GM12878 (cell line): ENCODE measurements around the gene CRB1. TPM values are rescaled to one million over a fixed set of nuclear protein-coding genes. Genes with fewer than 3 reads are reported as not detected.

Source experiments
- ATAC-seq: fragments of 200-7000 bp; cut with Tn5 transposase; 3 replicates; pipeline ENCODE4 v1.9.1; 2020; ENCODE audit warnings: mild to moderate bottlenecking, moderate library complexity
- BruUV-seq: library from RNA; stranded (reverse); fragments of 400-500 nt; replicated peaks from 2 replicates; lab custom pipeline; 2021; lab: Mats Ljungman, UMichigan
- CTCF ChIA-PET: fragments of 300-600 bp; sonication (Branson Sonifier 250); formaldehyde crosslinking; extraction: SDS; loops from one replicate; lab custom pipeline; 2021; ENCODE audit warnings: inconsistent platforms; lab: Yijun Ruan, JAX
- POLR2A ChIA-PET: fragments of 350-600 bp; formaldehyde crosslinking; extraction: SDS; loops from one replicate; lab custom pipeline; 2021; ENCODE audit warnings: inconsistent platforms; lab: Charles Lee
- RAD21 ChIA-PET: fragments of 300-600 bp; sonication (Branson Sonifier 250); formaldehyde crosslinking; loops from one replicate; lab custom pipeline; 2023; ENCODE audit warnings: antibody characterized with exemption; ENCODE audit not compliant: unreplicated experiment; lab: Charles Lee
- SMC1A ChIA-PET: fragments of 300-600 bp; sonication (Branson Sonifier 250); formaldehyde crosslinking; loops from one replicate; lab custom pipeline; 2023; ENCODE audit not compliant: unreplicated experiment, uncharacterized antibody; lab: Charles Lee
- DNase-seq: peaks from one replicate; pipeline ENCODE4 v3.0.0-alpha.2; 2011; ENCODE audit warnings: low read depth, low spot score
- FAIRE-seq: peaks from 3 replicates; lab custom pipeline; 2011; peaks lifted over from hg19 to GRCh38; lab: Jason Lieb, UNC
- H2AFZ ChIP-seq: 2 replicates; pipeline ENCODE4 v1.6.0; 2011; ENCODE audit warnings: low read depth, low read length, control low read depth; ENCODE audit not compliant: control insufficient read depth
- H3K27ac ChIP-seq: 2 replicates; pipeline ENCODE4 v1.5.1; 2011; ENCODE audit warnings: control low read depth; ENCODE audit not compliant: control insufficient read depth, insufficient read depth
- H3K27me3 ChIP-seq, 2 experiments: replicated peaks in 1 of 2; 2 replicates each; pipeline versions ENCODE4 v1.6.0 to v1.6.1; 2011; ENCODE audit warnings: low read length in 1 of 2; ENCODE audit not compliant: control insufficient read depth in 2 of 2, insufficient read depth in 2 of 2
- H3K36me3 ChIP-seq, 2 experiments: 2 replicates each; pipeline ENCODE4 v1.5.1; 2011; ENCODE audit warnings: low read length in 1 of 2; ENCODE audit not compliant: control insufficient read depth in 2 of 2, insufficient read depth in 2 of 2
- H3K4me1 ChIP-seq: 2 replicates; pipeline ENCODE4 v1.6.1; 2011; ENCODE audit warnings: mild to moderate bottlenecking, low read length, moderate library complexity, mixed read lengths; ENCODE audit not compliant: control insufficient read depth, insufficient read depth
- H3K4me2 ChIP-seq: 2 replicates; pipeline ENCODE4 v1.6.0; 2011; ENCODE audit warnings: control low read depth; ENCODE audit not compliant: control insufficient read depth, insufficient read depth
- H3K4me3 ChIP-seq: fragments of 200-600 bp; sonication (generic); 2 replicates; pipeline ENCODE4 v1.5.1; 2016
- H3K79me2 ChIP-seq: 2 replicates; pipeline ENCODE4 v1.6.0; 2011; ENCODE audit warnings: low read length; ENCODE audit not compliant: control insufficient read depth, insufficient read depth
- H3K9ac ChIP-seq: 2 replicates; pipeline ENCODE4 v1.8.0; 2011; ENCODE audit warnings: low read length, control low read depth, mixed read lengths; ENCODE audit not compliant: control insufficient read depth, insufficient read depth
- H3K9me3 ChIP-seq: replicated peaks from 3 replicates; pipeline ENCODE4 v1.5.1; 2011; ENCODE audit warnings: mild to moderate bottlenecking, low read length; ENCODE audit not compliant: control insufficient read depth, insufficient read depth
- H4K20me1 ChIP-seq: 2 replicates; pipeline ENCODE4 v1.6.0; 2011; ENCODE audit not compliant: control insufficient read depth, insufficient read depth
- CHD1 ChIP-seq: IDR thresholded peaks from 2 replicates; pipeline ENCODE4 v1.6.1; 2012; ENCODE audit warnings: low read depth, low read length, improper control_type of control experiment
- NFYB ChIP-seq: IDR thresholded peaks from 2 replicates; pipeline ENCODE4 v1.6.1; 2011; ENCODE audit warnings: low read depth, mild to moderate bottlenecking, low read length, improper control_type of control experiment, moderate library complexity; ENCODE audit not compliant: insufficient read depth
- PAX8 ChIP-seq: fragments of 450-650 bp; IDR thresholded peaks from 2 replicates; pipeline ENCODE4 v1.6.1; 2017; ENCODE audit warnings: mild to moderate bottlenecking, moderate library complexity
- POLR2AphosphoS5 ChIP-seq: IDR thresholded peaks from 2 replicates; pipeline ENCODE4 v1.6.1; 2011; ENCODE audit warnings: mild to moderate bottlenecking, low read length, inconsistent platforms
- RCOR1 ChIP-seq: conservative IDR thresholded peaks from 2 replicates; pipeline ENCODE4 v1.6.1; 2012; ENCODE audit warnings: low read depth, low read length, improper control_type of control experiment
- SMAD5 ChIP-seq: IDR thresholded peaks from 2 replicates; pipeline ENCODE4 v1.6.1; 2016; ENCODE audit warnings: antibody characterized with exemption, low read depth
- STAT1 ChIP-seq: fragments of 450-650 bp; conservative IDR thresholded peaks from 2 replicates; pipeline ENCODE4 v1.6.1; 2014; ENCODE audit warnings: antibody characterized with exemption, mild to moderate bottlenecking
- ZNF217 ChIP-seq: fragments of 450-650 bp; IDR thresholded peaks from 2 replicates; pipeline ENCODE4 v1.6.1; 2017; ENCODE audit warnings: antibody characterized with exemption, mild to moderate bottlenecking
- ZNF384 ChIP-seq: IDR thresholded peaks from 2 replicates; pipeline ENCODE4 v1.6.1; 2012; ENCODE audit warnings: low read depth, mild to moderate bottlenecking, low read length, improper control_type of control experiment, borderline replicate concordance
- WGBS: methylation state at CpG from one replicate; pipeline ENCODE4 v1.1.6; 2016; ENCODE audit warnings: low lambda C conversion rate; ENCODE audit not compliant: insufficient replicate concordance, insufficient coverage; ENCODE audit errors: missing lambda C conversion rate; 5-methylcytosine and 5-hydroxymethylcytosine counted together
- in situ Hi-C: fragments of 300-500 bp; cut with MboI; formaldehyde crosslinking; loops from 9 replicates; pipeline ENCODE4 v1.14.3; 2018; ENCODE audit warnings: mixed read lengths
- intact Hi-C: fragments of 100-400 bp; cut with micrococcal nuclease; formaldehyde crosslinking; loops from one replicate; pipeline ENCODE4 v1.14.2; 2022; ENCODE audit not compliant: unreplicated experiment
- polyA plus RNA-seq, 11 experiments: library from polyadenylated mRNA; depleted of rRNA in 4 of 11; unstranded in 6 of 11; stranded (reverse) in 5 of 11; fragments of >200 nt; fragmentation: Nextera tagmentation in 4 of 11; fragmentation: Illumina TruSeq in 1 of 11; extraction: Ambion mirVana in 4 of 11; extraction: Trizol in 1 of 11; gene quantifications; 1 replicate in 1 of 11; 2 replicates in 10 of 11; pipeline versions ENCODE4 v1.2.1 to v1.2.3, GENCODE V29; 2011 to 2016; ENCODE audit warnings: inconsistent platforms in 2 of 11, missing spikeins in 2 of 11, low read depth in 1 of 11
- total RNA-seq, 4 experiments: library from RNA; depleted of rRNA in 3 of 4; stranded (reverse); fragments of >200 nt in 3 of 4; fragmentation: Illumina TruSeq in 1 of 4; extraction: Trizol in 1 of 4; gene quantifications; 2 replicates each; pipeline versions ENCODE4 v1.2.1 to v1.2.3, GENCODE V29; 2013 to 2021
- TF ChIP-seq, protein P1 (sequence below): fragments of 450-650 bp; formaldehyde crosslinking; IDR thresholded peaks from 2 replicates; pipeline ENCODE4 v1.5.0; 2022; ENCODE audit warnings: mild to moderate bottlenecking, missing genetic modification characterization

The CRB1 gene
- total and polyA plus RNA-seq, 10 of the 15 experiments (the other 5 are each of a cell fraction or from before 2014, with no cell fraction given): 0.06 to 0.10 (median 0.06) TPM; not detected in 7

DNA sequence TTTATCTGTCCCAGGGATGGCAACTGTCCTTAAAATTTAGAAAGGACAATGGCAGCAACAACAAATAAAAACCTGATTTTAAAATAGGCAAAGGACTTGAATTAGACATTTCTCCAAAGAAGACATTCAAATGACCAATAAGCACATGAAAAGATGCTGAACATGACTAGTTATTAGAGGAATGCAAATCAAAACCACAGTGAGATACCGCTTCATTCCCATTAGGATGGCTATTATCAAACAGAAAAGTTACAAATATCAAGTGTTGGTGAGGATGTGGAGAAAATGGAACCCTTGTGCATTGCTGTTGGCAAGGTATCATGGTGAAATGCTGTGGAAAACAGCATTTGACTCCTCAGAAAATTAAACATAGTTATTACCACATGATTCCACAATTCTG, 120.7 kb downstream of the CRB1 start:
- Histone ChIP-seq H3K27ac (no peak overlapping the region), H3K4me1 (no peaks in the 10 kb centered on the region), H3K27me3 (no peaks in the 10 kb centered on the region), H3K9me3 (no peaks in the 10 kb centered on the region), H3K79me2 (no peaks in the 10 kb centered on the region), H3K4me2 (no peak overlapping the region), H4K20me1 (no peaks in the 10 kb centered on the region), H2AFZ (no peak overlapping the region), H3K9ac (no peak overlapping the region), H3K4me3 (no peak overlapping the region), H3K36me3 (no peaks in the 10 kb centered on the region)
- POLR2A ChIA-PET: no interaction called here
- RAD21 ChIA-PET: no interaction called here
- BruUV-seq: no TSS peak
- in situ Hi-C loops: no loop called here
- ATAC-seq (no peak), FAIRE-seq (no peak), DNase-seq (no peak)
- no peak for TF ChIP-seq POLR2AphosphoS5
- TF ChIP-seq, protein P1, sequence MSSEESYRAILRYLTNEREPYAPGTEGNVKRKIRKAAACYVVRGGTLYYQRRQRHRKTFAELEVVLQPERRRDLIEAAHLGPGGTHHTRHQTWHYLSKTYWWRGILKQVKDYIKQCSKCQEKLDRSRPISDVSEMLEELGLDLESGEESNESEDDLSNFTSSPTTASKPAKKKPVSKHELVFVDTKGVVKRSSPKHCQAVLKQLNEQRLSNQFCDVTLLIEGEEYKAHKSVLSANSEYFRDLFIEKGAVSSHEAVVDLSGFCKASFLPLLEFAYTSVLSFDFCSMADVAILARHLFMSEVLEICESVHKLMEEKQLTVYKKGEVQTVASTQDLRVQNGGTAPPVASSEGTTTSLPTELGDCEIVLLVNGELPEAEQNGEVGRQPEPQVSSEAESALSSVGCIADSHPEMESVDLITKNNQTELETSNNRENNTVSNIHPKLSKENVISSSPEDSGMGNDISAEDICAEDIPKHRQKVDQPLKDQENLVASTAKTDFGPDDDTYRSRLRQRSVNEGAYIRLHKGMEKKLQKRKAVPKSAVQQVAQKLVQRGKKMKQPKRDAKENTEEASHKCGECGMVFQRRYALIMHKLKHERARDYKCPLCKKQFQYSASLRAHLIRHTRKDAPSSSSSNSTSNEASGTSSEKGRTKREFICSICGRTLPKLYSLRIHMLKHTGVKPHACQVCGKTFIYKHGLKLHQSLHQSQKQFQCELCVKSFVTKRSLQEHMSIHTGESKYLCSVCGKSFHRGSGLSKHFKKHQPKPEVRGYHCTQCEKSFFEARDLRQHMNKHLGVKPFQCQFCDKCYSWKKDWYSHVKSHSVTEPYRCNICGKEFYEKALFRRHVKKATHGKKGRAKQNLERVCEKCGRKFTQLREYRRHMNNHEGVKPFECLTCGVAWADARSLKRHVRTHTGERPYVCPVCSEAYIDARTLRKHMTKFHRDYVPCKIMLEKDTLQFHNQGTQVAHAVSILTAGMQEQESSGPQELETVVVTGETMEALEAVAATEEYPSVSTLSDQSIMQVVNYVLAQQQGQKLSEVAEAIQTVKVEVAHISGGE (CRISPR knock-in tag): no peak
- TF ChIP-seq CHD1: no peak
- TF ChIP-seq RCOR1: no peak
- TF ChIP-seq STAT1: no peak
- no peak for TF ChIP-seq ZNF384
- no peak for TF ChIP-seq ZNF217
- TF ChIP-seq PAX8: no peak
- no peak for TF ChIP-seq NFYB
- no peak for TF ChIP-seq SMAD5
- intact Hi-C loops: no loop called here
- CTCF ChIA-PET: no interaction called here
- 0% methylated on average over 1 of the region's 1 CpG for WGBS
- SMC1A ChIA-PET: no interaction called here
